Measurements from ENCODE around the gene EGFR. TPM values are rescaled to one million over a fixed set of nuclear protein-coding genes. Genes with fewer than 3 reads are reported as not detected.

Gene EGFR
- total and polyA plus RNA-seq, 2 donors (not counting 3 experiments of a cell fraction or from before 2014, with no cell fraction given), result 1.5 to 4.1 TPM

GRCh38 chr7:55006499-55006898 is 12.3 kb upstream of the EGFR start:
- H3K4me2 ChIP-seq (ENCODE audit: insufficient read depth, low read length), result no peak overlapping the region
- no TSS peak for BruUV-seq (replicated peaks)
- no peaks in the 10 kb centered on the region for H3K9me1 ChIP-seq (replicated peaks; ENCODE audit: control insufficient read depth, extremely low read depth, insufficient read depth, low read length)
- H3K9me3 ChIP-seq (replicated peaks; ENCODE audit: control insufficient read depth, insufficient read depth, low read length), result no peaks in the 10 kb centered on the region
- H3K79me2 ChIP-seq (ENCODE audit: control insufficient read depth, insufficient read depth, low read length), result no peaks in the 10 kb centered on the region
- H3K4me1 ChIP-seq (ENCODE audit: control insufficient read depth, extremely low read depth, insufficient read depth, low read length), result no peaks in the 10 kb centered on the region
- H3K4me3 ChIP-seq (replicated peaks in 1 of 3; ENCODE audit: insufficient read depth in 1 of 3, low read depth in 1 of 3, low read length in 3 of 3), result no peak overlapping the region
- intact Hi-C loops (cut with micrococcal nuclease) (no loop called here), dilution Hi-C loops (cut with MboI; ENCODE audit: extremely low pct_ligation_motif_present, low sequenced_read_pairs) (no loop called here)
- no peaks in the 10 kb centered on the region for H4K20me1 ChIP-seq (replicated peaks; ENCODE audit: control insufficient read depth, extremely low read depth, insufficient read depth, low read length)
- ChIA-PET CTCF (no interaction called here), POLR2A (no interaction called here)
- FAIRE-seq (no peak), DNase-seq (ENCODE audit: low read depth, low spot score) (no peak)
- H2AFZ ChIP-seq (ENCODE audit: low read depth, low read length), result no peak overlapping the region
- no peaks in the 10 kb centered on the region for H3K36me3 ChIP-seq (ENCODE audit: control insufficient read depth in 2 of 2, extremely low read depth in 1 of 2, insufficient read depth in 2 of 2, low read length in 2 of 2)
- TF ChIP-seq EZH2 (IDR thresholded peaks at IDR 0.05; ENCODE audit: borderline replicate concordance, low read depth, low read length, severe bottlenecking), result no peak
- TF ChIP-seq MYC (IDR thresholded peaks at IDR 0.05; ENCODE audit: low read depth, low read length), result no peak
- no peak for TF ChIP-seq JUN (IDR thresholded peaks at IDR 0.05; ENCODE audit: borderline replicate concordance, insufficient read depth, insufficient read length, low read depth)
- TF ChIP-seq, protein P1, sequence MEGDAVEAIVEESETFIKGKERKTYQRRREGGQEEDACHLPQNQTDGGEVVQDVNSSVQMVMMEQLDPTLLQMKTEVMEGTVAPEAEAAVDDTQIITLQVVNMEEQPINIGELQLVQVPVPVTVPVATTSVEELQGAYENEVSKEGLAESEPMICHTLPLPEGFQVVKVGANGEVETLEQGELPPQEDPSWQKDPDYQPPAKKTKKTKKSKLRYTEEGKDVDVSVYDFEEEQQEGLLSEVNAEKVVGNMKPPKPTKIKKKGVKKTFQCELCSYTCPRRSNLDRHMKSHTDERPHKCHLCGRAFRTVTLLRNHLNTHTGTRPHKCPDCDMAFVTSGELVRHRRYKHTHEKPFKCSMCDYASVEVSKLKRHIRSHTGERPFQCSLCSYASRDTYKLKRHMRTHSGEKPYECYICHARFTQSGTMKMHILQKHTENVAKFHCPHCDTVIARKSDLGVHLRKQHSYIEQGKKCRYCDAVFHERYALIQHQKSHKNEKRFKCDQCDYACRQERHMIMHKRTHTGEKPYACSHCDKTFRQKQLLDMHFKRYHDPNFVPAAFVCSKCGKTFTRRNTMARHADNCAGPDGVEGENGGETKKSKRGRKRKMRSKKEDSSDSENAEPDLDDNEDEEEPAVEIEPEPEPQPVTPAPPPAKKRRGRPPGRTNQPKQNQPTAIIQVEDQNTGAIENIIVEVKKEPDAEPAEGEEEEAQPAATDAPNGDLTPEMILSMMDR (IDR thresholded peaks at IDR 0.05; ENCODE audit: extremely low read depth in 1 of 2, insufficient read depth in 1 of 2, low read depth in 1 of 2, low read length in 2 of 2), result no peak
- no peak for TF ChIP-seq MAX (IDR thresholded peaks at IDR 0.05; ENCODE audit: insufficient read depth, insufficient read length)
- TF ChIP-seq POLR2AphosphoS5 (IDR thresholded peaks at IDR 0.05; ENCODE audit: insufficient read depth, low read depth, low read length), result no peak
- no peak for TF ChIP-seq GATA2 (IDR thresholded peaks at IDR 0.05; ENCODE audit: insufficient read depth, insufficient read length, low read depth, low read length)
- no peak overlapping the region for H3K27ac ChIP-seq (ENCODE audit: insufficient read depth, low read depth, low read length)
- H3K27me3 ChIP-seq (ENCODE audit: control insufficient read depth in 2 of 2, insufficient read depth in 2 of 2, low read length in 2 of 2), result peaks cover 18 to 39% of the 10 kb centered on the region in 2 experiments
- no peak overlapping the region for H3K9ac ChIP-seq (replicated peaks; ENCODE audit: extremely low read depth, insufficient read depth, low read length)

Data from endothelial cell of umbilical vein (primary cell).